ENCODE data around the gene SLAMF1. TPM values are rescaled to one million over a fixed set of nuclear protein-coding genes. Genes with fewer than 3 reads are reported as not detected.

The SLAMF1 gene
- total and polyA plus RNA-seq, 4 donors = 0.09 to 1.1 (median 0.17) TPM

GRCh38 chr1:160621633-160622413, 25.0 kb downstream of the SLAMF1 start:
- H3K27me3 ChIP-seq (ENCODE audit: control insufficient read depth in 4 of 4, insufficient read depth in 4 of 4, low read length in 3 of 4) = no peaks in the 10 kb centered on the region
- no peak for TF ChIP-seq FOXA1 (IDR thresholded peaks at IDR 0.05)
- TF ChIP-seq CTCF (IDR thresholded peaks at IDR 0.05; ENCODE audit: low read depth, low read length, missing input control) = no peak
- TF ChIP-seq RAD21 (IDR thresholded peaks at IDR 0.05) = no peak
- no peak for TF ChIP-seq NR2F2 (IDR thresholded peaks at IDR 0.05)
- no peak for TF ChIP-seq HNF4A (conservative IDR thresholded peaks at IDR 0.05)
- TF ChIP-seq HNF4G (IDR thresholded peaks at IDR 0.05) = no peak
- no peak for TF ChIP-seq RXRA (IDR thresholded peaks at IDR 0.05)
- TF ChIP-seq ZBTB33 (IDR thresholded peaks at IDR 0.05) = no peak
- TF ChIP-seq TAF1 (conservative IDR thresholded peaks at IDR 0.05) = no peak
- no peak for TF ChIP-seq EGR1 (IDR thresholded peaks at IDR 0.05; ENCODE audit: low read depth in 2 of 2)
- no peak for TF ChIP-seq YY1 (IDR thresholded peaks at IDR 0.05)
- H3K9me3 ChIP-seq (ENCODE audit: control insufficient read depth in 4 of 4, low read length in 3 of 4) = no peaks in the 10 kb centered on the region
- H3K4me3 ChIP-seq (ENCODE audit: low read depth in 1 of 3, low read length in 3 of 3) = no peak overlapping the region
- whole genome bisulfite sequencing = 81% methylated on average over 8 of the region's 8 CpGs
- DNase-seq (ENCODE audit: low spot score) = no peak
- no peaks in the 10 kb centered on the region for H3K36me3 ChIP-seq (ENCODE audit: control insufficient read depth in 4 of 4, insufficient read depth in 3 of 4, low read depth in 1 of 4, low read length in 3 of 4)
- H3K27ac ChIP-seq (ENCODE audit: low read depth in 1 of 2, low read length in 2 of 2) = no peak overlapping the region
- no peaks in the 10 kb centered on the region for H3K4me1 ChIP-seq (ENCODE audit: control insufficient read depth in 4 of 4, insufficient read depth in 4 of 4, low read length in 3 of 4)
- H3K9ac ChIP-seq (ENCODE audit: low read depth in 1 of 2, low read length in 2 of 2) = no peak overlapping the region

- Histone ChIP-seq H3K36me3 (ENCODE audit: control insufficient read depth in 4 of 4, insufficient read depth in 3 of 4, low read depth in 1 of 4, low read length in 3 of 4) (no peaks in the 10 kb centered on the region), H3K9me3 (ENCODE audit: control insufficient read depth in 4 of 4, low read length in 3 of 4) (no peaks in the 10 kb centered on the region), H3K4me1 (ENCODE audit: control insufficient read depth in 4 of 4, insufficient read depth in 4 of 4, low read length in 3 of 4) (no peaks in the 10 kb centered on the region), H3K4me3 (ENCODE audit: low read depth in 1 of 3, low read length in 3 of 3) (no peak overlapping the region), H3K27ac (ENCODE audit: low read depth in 1 of 2, low read length in 2 of 2) (no peak overlapping the region), H3K9ac (ENCODE audit: low read depth in 1 of 2, low read length in 2 of 2) (no peak overlapping the region), H3K27me3 (ENCODE audit: control insufficient read depth in 4 of 4, insufficient read depth in 4 of 4, low read length in 3 of 4) (no peaks in the 10 kb centered on the region)
- no peak for DNase-seq (ENCODE audit: low spot score)
- WGBS = 89% methylated on average over 5 of the region's 5 CpGs
- no peak for TF ChIP-seq TAF1 (conservative IDR thresholded peaks at IDR 0.05)
- TF ChIP-seq EGR1 (IDR thresholded peaks at IDR 0.05; ENCODE audit: low read depth in 2 of 2) = no peak
- no peak for TF ChIP-seq FOXA1 (IDR thresholded peaks at IDR 0.05)
- TF ChIP-seq HNF4G (IDR thresholded peaks at IDR 0.05) = no peak
- TF ChIP-seq JUND (IDR thresholded peaks at IDR 0.05) = no peak
- no peak for TF ChIP-seq YY1 (IDR thresholded peaks at IDR 0.05)
- no peak for TF ChIP-seq HNF4A (conservative IDR thresholded peaks at IDR 0.05)
- no peak for TF ChIP-seq RXRA (IDR thresholded peaks at IDR 0.05)
- no peak for TF ChIP-seq REST (IDR thresholded peaks at IDR 0.05)
- no peak for TF ChIP-seq NR2F2 (IDR thresholded peaks at IDR 0.05)
- no peak for TF ChIP-seq ATF3 (IDR thresholded peaks at IDR 0.05)
- TF ChIP-seq CTCF (IDR thresholded peaks at IDR 0.05; ENCODE audit: low read depth, low read length, missing input control) = no peak
- no peak for TF ChIP-seq FOXA2 (IDR thresholded peaks at IDR 0.05)
- TF ChIP-seq GABPA (IDR thresholded peaks at IDR 0.05 in 1 of 2, conservative IDR thresholded peaks at IDR 0.05 in 1 of 2) = no peak
- TF ChIP-seq SP1 (IDR thresholded peaks at IDR 0.05) = no peak
- TF ChIP-seq ZBTB33 (IDR thresholded peaks at IDR 0.05) = no peak
- no peak for TF ChIP-seq RAD21 (IDR thresholded peaks at IDR 0.05)
Measured at GRCh38 chr1:160620942-160621632, 25.8 kb downstream of the SLAMF1 start.
